Measurements from ENCODE around the gene MRPL37. TPM values are rescaled to one million over a fixed set of nuclear protein-coding genes. Genes with fewer than 3 reads are reported as not detected.
A peak's percentile ranks its signal among the peaks of the same experiment; 100 is the strongest.
"Not testable (repeated sequence)": the region's sequence is repeated elsewhere in the genome, so short reads cannot be mapped to it uniquely, and the experiment has no call there.

Gene MRPL37
- total RNA-seq, 1 donor from 2014 or later = 29.2 TPM

GRCh38 chr1:54172614-54173599 lies 27.1 kb upstream of the MRPL37 start:
- DNase-seq = no peak

GRCh38 chr1:54173681-54174080 lies 26.3 kb upstream of the MRPL37 start:
- peak; percentile 20 for DNase-seq

- no peak for DNase-seq
Observed at GRCh38 chr1:54174106-54174505, 25.9 kb upstream of the MRPL37 start.

- DNase-seq = no peak
Observed at GRCh38 chr1:54176621-54177327, 23.2 kb upstream of the MRPL37 start.

GRCh38 chr1:54177726-54178125 lies 22.2 kb upstream of the MRPL37 start:
- no peak for DNase-seq

- no peak for DNase-seq
Observed at GRCh38 chr1:54178296-54179070, 21.5 kb upstream of the MRPL37 start.

- DNase-seq = no peak
Observed at GRCh38 chr1:54180701-54181360, 19.1 kb upstream of the MRPL37 start.

GRCh38 chr1:54186056-54186455 lies 13.9 kb upstream of the MRPL37 start:
- no peak for DNase-seq

GRCh38 chr1:54188291-54188690 lies 11.7 kb upstream of the MRPL37 start:
- no peak for DNase-seq

GRCh38 chr1:54190526-54190925 lies 9.4 kb upstream of the MRPL37 start:
- DNase-seq = no peak

GRCh38 chr1:54191525-54191924 lies 8.4 kb upstream of the MRPL37 start:
- no peak for DNase-seq

- DNase-seq = no peak
Observed at GRCh38 chr1:54193453-54193852, 6.5 kb upstream of the MRPL37 start.

- DNase-seq = no peak
Observed at GRCh38 chr1:54199151-54199764, 709 bp upstream of the MRPL37 start.

- no peak for DNase-seq
Observed at GRCh38 chr1:54200519-54200997, 591 bp downstream of the MRPL37 start.

GRCh38 chr1:54204199-54204598 lies 4.2 kb downstream of the MRPL37 start:
- no peak for DNase-seq

- no peak for DNase-seq
Observed at GRCh38 chr1:54207287-54207686, 7.3 kb downstream of the MRPL37 start.

GRCh38 chr1:54207896-54208295 lies 7.9 kb downstream of the MRPL37 start:
- not testable (repeated sequence) for DNase-seq

GRCh38 chr1:54212872-54213271 lies 12.9 kb downstream of the MRPL37 start:
- DNase-seq = no peak

GRCh38 chr1:54215523-54215922 lies 15.6 kb downstream of the MRPL37 start:
- DNase-seq = no peak

- no peak for DNase-seq
Observed at GRCh38 chr1:54218883-54219687, 19.1 kb downstream of the MRPL37 start.

- DNase-seq = no peak
Observed at GRCh38 chr1:54219688-54220003, 19.7 kb downstream of the MRPL37 start.

All from occipital lobe (tissue), 2 donors.